ENCODE data around the gene MYO5C.

The MYO5C gene

DNA sequence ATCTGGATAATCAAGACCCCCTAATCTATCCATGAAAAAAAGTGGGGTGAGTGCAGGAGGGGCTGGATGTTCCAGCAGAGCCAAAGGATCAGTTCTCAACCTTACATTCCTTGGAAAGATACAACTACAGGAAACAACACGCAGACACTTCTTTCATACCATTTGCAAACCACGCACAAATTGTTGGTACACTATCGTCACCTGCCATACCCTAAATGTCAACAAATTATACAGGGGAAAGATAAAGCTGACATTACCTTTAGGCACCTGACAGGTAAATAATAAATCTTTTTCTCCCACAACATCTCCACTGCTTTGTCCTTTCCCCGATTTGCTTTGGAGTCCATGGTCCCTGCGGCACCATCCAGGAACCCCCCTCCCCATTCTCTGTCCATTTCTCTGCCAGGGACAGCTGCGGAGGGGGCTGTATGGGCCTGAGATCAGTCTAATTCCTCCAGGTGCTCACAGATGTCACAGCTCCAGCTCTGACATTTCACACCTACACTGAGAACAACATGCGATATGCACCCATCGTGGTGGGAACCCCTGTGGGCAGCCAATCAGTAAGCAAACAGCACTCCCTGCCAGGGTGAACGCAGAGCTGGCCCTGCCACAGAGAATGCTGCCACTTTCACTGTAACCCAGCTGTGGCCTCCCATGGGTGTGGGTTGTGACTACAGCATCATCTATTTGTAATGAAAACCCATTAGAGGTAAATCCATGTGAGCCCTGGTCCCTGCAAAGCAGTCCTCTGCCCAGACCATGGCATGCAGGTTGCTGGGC lies 145.4 kb downstream of the MYO5C start:
- no peak for DNase-seq (ENCODE audit: low read depth in 2 of 2)

DNA sequence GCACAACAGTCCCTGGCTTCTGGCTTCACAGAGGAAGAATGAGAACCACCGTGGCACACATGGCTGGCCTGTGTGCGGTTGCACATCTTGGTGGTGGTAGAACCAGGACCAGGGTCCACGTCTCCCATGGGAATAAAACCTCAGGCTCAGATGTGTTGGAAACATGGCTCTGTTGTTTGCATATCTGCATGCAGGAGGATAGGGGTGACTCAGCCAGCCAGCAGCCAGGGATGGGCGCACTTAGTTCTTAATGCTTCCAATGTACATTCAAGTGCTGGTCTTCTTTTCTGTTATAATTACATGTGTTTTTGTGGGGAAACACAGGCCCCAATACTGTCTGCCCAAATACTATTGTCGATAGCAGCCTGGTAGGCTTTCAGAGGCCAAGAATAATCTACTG lies 147.2 kb downstream of the MYO5C start:
- DNase-seq (ENCODE audit: low read depth in 2 of 2): no peak

DNA sequence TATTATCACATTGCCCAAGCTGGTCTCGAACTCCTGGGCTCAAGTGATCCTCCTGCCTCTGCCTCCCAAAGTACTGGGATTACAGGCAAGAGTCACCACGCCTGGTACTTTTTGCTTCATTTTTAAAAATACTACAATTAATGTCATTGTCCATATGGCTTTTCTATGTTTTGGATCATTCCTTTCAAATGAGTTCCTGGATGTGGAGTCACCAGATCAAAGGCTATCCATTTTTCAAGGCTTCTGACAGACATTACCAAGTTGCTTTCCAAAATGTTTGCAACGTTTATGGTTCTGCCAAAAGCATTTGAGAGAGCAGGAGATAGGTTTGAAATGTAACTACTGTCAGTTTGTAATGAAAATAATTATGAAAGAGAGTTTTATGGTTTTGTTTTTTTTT lies 148.8 kb downstream of the MYO5C start:
- DNase-seq (ENCODE audit: low read depth in 2 of 2): no peak

DNA sequence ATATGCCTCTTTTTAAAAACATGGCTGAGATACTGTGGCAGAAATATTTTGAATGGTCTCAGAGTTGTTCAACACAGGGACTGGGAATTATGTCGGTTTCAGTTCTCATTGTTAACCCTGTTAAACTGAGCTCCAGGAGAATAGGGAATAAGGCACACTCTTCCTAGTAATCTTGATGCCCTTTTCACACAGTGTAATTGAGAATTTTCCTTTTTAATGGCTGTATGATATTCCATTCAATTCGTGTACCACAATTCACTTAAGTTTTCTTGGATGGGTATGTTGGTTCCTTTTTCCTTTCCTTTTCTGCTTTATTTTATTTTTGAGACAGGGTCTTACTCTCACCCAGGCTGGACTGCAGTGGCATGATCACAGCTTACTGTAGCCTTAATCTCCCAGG lies 149.3 kb downstream of the MYO5C start:
- DNase-seq (ENCODE audit: low read depth in 2 of 2): no peak

DNA sequence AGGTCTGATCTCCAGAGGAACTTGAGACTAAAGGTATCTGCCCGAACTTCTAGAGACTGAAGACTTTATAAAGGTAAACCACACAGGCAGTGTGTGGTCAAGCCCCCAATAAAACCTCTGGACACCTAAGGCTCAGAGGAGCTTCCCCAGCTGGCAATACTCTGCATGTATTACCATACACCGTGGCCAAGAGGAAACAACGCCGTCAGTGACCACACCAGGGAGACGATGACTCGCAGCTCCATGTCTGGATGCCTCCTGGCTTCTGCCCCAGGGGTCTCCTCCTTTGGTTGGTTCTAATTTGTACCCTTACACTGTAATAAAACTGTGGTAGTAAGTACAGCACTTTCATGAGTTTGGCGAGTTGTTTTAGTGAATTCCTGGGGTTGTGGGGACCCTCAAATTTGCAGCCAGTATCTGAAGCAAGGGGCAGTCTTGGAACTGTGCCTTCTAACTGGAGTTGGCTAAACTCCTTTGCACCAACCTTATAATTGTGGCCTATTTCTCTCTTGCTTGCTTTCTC lies 150.9 kb downstream of the MYO5C start:
- no peak for DNase-seq (ENCODE audit: low read depth in 2 of 2)

DNA sequence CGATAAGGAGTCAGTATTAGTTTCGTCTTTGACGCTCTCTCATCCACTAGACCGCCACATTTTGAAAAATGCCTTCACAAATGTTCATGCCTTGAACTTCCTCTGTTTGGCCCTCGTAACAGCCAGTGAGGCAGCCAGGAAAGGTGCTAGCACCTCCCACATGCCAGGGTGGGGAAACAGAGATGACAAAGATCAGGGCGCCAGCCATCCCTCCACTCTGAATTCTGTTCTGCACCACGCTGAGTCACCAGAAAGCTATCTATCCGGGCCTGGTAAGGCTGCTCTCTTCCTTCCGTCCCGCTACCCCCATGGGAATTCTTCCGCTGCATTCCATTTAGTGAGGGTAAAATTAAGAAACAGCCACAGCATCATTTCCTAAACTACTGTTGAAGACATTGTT lies 151.7 kb downstream of the MYO5C start:
- no peak for DNase-seq (ENCODE audit: low read depth in 2 of 2)
